Measurements from ENCODE around the gene PAX3. TPM values are rescaled to one million over a fixed set of nuclear protein-coding genes. Genes with fewer than 3 reads are reported as not detected.

PAX3 gene
- total RNA-seq, 1 donor, result not detected

- Histone ChIP-seq H3K4me2 (ENCODE audit: insufficient read depth, low read length) (no peak overlapping the region), H2AFZ (ENCODE audit: low read length) (no peak overlapping the region), H3K4me3 (ENCODE audit: insufficient read depth, low read length) (no peak overlapping the region), H3K4me1 (ENCODE audit: insufficient read depth, low read length) (no peaks in the 10 kb centered on the region), H3K27me3 (ENCODE audit: insufficient read depth, low read length) (no peaks in the 10 kb centered on the region), H3K79me2 (ENCODE audit: insufficient read depth, low read length) (no peaks in the 10 kb centered on the region), H3K27ac (ENCODE audit: low read depth, low read length) (no peak overlapping the region), H4K20me1 (ENCODE audit: insufficient read depth, low read length) (no peaks in the 10 kb centered on the region), H3K9me3 (ENCODE audit: low read depth, low read length) (no peaks in the 10 kb centered on the region), H3K36me3 (ENCODE audit: insufficient read depth, low read length) (no peaks in the 10 kb centered on the region)
- DNase-seq (ENCODE audit: insufficient read length, low spot score, missing footprints), result no peak
- no peak for TF ChIP-seq CTCF (IDR thresholded peaks at IDR 0.05; ENCODE audit: extremely low read depth, low read depth, low read length)
These were observed 32.1 kb upstream of the PAX3 start for GRCh38 chr2:222330910-222331309.

GRCh38 chr2:222322236-222322635, 23.4 kb upstream of the PAX3 start:
- Histone ChIP-seq H3K79me2 (ENCODE audit: insufficient read depth, low read length) (no peaks in the 10 kb centered on the region), H3K27ac (ENCODE audit: low read depth, low read length) (no peak overlapping the region), H3K4me2 (ENCODE audit: insufficient read depth, low read length) (no peak overlapping the region), H3K9me3 (ENCODE audit: low read depth, low read length) (no peaks in the 10 kb centered on the region), H3K36me3 (ENCODE audit: insufficient read depth, low read length) (no peaks in the 10 kb centered on the region), H2AFZ (ENCODE audit: low read length) (no peak overlapping the region), H3K4me1 (ENCODE audit: insufficient read depth, low read length) (peaks cover 8% of the 10 kb centered on the region), H4K20me1 (ENCODE audit: insufficient read depth, low read length) (no peaks in the 10 kb centered on the region), H3K27me3 (ENCODE audit: insufficient read depth, low read length) (peaks cover 31% of the 10 kb centered on the region), H3K4me3 (ENCODE audit: insufficient read depth, low read length) (no peak overlapping the region)
- no peak for DNase-seq (ENCODE audit: insufficient read length, low spot score, missing footprints)
- no peak for TF ChIP-seq CTCF (IDR thresholded peaks at IDR 0.05; ENCODE audit: extremely low read depth, low read depth, low read length)

GRCh38 chr2:222320436-222321395, 21.9 kb upstream of the PAX3 start:
- peak overlapping the region; percentile 56 for H3K4me3 ChIP-seq (ENCODE audit: insufficient read depth, low read length)
- peak; percentile 57 for DNase-seq (ENCODE audit: insufficient read length, low spot score, missing footprints)
- no peaks in the 10 kb centered on the region for H3K79me2 ChIP-seq (ENCODE audit: insufficient read depth, low read length)
- peak overlapping the region; percentile 35 for H2AFZ ChIP-seq (ENCODE audit: low read length)
- H4K20me1 ChIP-seq (ENCODE audit: insufficient read depth, low read length), result no peaks in the 10 kb centered on the region
- no peak for TF ChIP-seq CTCF (IDR thresholded peaks at IDR 0.05; ENCODE audit: extremely low read depth, low read depth, low read length)
- peaks cover 39% of the 10 kb centered on the region for H3K27me3 ChIP-seq (ENCODE audit: insufficient read depth, low read length)
- peak overlapping the region; percentile 68 for H3K4me2 ChIP-seq (ENCODE audit: insufficient read depth, low read length)
- peaks cover 8% of the 10 kb centered on the region for H3K4me1 ChIP-seq (ENCODE audit: insufficient read depth, low read length)
- H3K9me3 ChIP-seq (ENCODE audit: low read depth, low read length), result no peaks in the 10 kb centered on the region
- no peak overlapping the region for H3K27ac ChIP-seq (ENCODE audit: low read depth, low read length)
- H3K36me3 ChIP-seq (ENCODE audit: insufficient read depth, low read length), result no peaks in the 10 kb centered on the region

All from osteoblast (primary cell).